Left renal pelvis (tissue), 4 donors: ENCODE data around the gene FCMR. TPM values are rescaled to one million over a fixed set of nuclear protein-coding genes. Genes with fewer than 3 reads are reported as not detected.

Experiments
- DNase-seq, 4 donors: peaks; one replicate each; pipeline ENCODE4 v3.0.0-alpha.2; 2013; ENCODE audit warnings: low read depth in 4 of 4, low spot score in 3 of 4
- polyA plus RNA-seq, 4 donors: library from polyadenylated mRNA; unstranded; fragments of 120-200 nt; gene quantifications; one replicate each; pipeline ENCODE4 v1.2.1, GENCODE V29; 2013; ENCODE audit not compliant: insufficient read length in 4 of 4

FCMR gene
- polyA plus RNA-seq: 1 to 10 TPM; 2.0 to 2.3 (median 2.2) TPM

GRCh38 chr1:206921772-206922265 is at the start of gene FCMR:
Gene FCMR (minus strand): TSS chr1:206921941. CDS start chr1:206921854, 87 bp downstream.
- DNase-seq: no peak

GRCh38 chr1:206971029-206971655 is 49.4 kb upstream of the FCMR start:
- no peak for DNase-seq

GRCh38 chr1:206970446-206970845 is 48.7 kb upstream of the FCMR start, which contains the start of gene FCAMR:
Gene FCAMR (minus strand): TSS chr1:206970460. CDS start chr1:206970125, 335 bp downstream.
- DNase-seq: no peak

- DNase-seq: no peak
Measured at GRCh38 chr1:206969090-206969489, 47.3 kb upstream of the FCMR start.

- no peak for DNase-seq
Measured at GRCh38 chr1:206967096-206967849, 45.5 kb upstream of the FCMR start.

GRCh38 chr1:206965781-206966180 is 44.0 kb upstream of the FCMR start:
- no peak for DNase-seq

GRCh38 chr1:206963740-206964139 is 42.0 kb upstream of the FCMR start:
- DNase-seq: no peak

- DNase-seq: no peak
Measured at GRCh38 chr1:206963119-206963712, 41.5 kb upstream of the FCMR start.

GRCh38 chr1:206962272-206962671 is 40.5 kb upstream of the FCMR start:
- no peak for DNase-seq

- no peak for DNase-seq
Measured at GRCh38 chr1:206961668-206962067, 39.9 kb upstream of the FCMR start.

GRCh38 chr1:206960676-206961386 is 39.1 kb upstream of the FCMR start:
- no peak for DNase-seq

- no peak for DNase-seq
Measured at GRCh38 chr1:206958144-206958543, 36.4 kb upstream of the FCMR start.

GRCh38 chr1:206957639-206958038 is 35.9 kb upstream of the FCMR start:
- DNase-seq: no peak

- DNase-seq: no peak
Measured at GRCh38 chr1:206955476-206956451, 34.0 kb upstream of the FCMR start.

- no peak for DNase-seq
Measured at GRCh38 chr1:206954459-206955342, 33.0 kb upstream of the FCMR start.

GRCh38 chr1:206953626-206954025 is 31.9 kb upstream of the FCMR start:
- no peak for DNase-seq

GRCh38 chr1:206953126-206953525 is 31.4 kb upstream of the FCMR start:
- DNase-seq: no peak

GRCh38 chr1:206952171-206952570 is 30.4 kb upstream of the FCMR start:
- no peak for DNase-seq
